Measurements from ENCODE around the gene PFAS. TPM values are rescaled to one million over a fixed set of nuclear protein-coding genes. Genes with fewer than 3 reads are reported as not detected.

PFAS gene
- total and polyA plus RNA-seq, 2 experiments from 2014 or later = 96.1 to 168 TPM

- Mint-ChIP-seq H3K9me3 (no peaks in the 10 kb centered on the region), H3K4me3 (peak overlapping the region; percentile 86), H3K27ac (peak overlapping the region; percentile 95), H3K27me3 (ENCODE audit: insufficient read depth, low read depth, poor library complexity) (peaks cover 7% of the 10 kb centered on the region), H3K36me3 (ENCODE audit: low read depth) (no peaks in the 10 kb centered on the region; the same call in 2 of the 3 replicates), H3K4me1 (peaks cover 22% of the 10 kb centered on the region)
- Histone ChIP-seq H3K79me2 (replicated peaks; ENCODE audit: insufficient read depth) (no peaks in the 10 kb centered on the region), H3K4me2 (peak overlapping the region; percentile 96), H3K27me3 (ENCODE audit: insufficient read depth) (no peaks in the 10 kb centered on the region), H3K4me1 (ENCODE audit: insufficient read depth) (0 out of 2 replicates have a peak, but pooled peaks cover 6% of the 10 kb centered on the region), H3F3A (replicated peaks; ENCODE audit: low read depth) (0 out of 2 replicates have a peak, but pooled peaks cover 2% of the 10 kb centered on the region), H3K27ac (ENCODE audit: low read depth) (no peak overlapping the region), H3K36me3 (ENCODE audit: insufficient read depth) (no peaks in the 10 kb centered on the region), H2AFZ (peak overlapping the region; percentile 70; the same call in 1 of the 2 replicates), H4K20me1 (replicated peaks; ENCODE audit: insufficient read depth) (no peaks in the 10 kb centered on the region), H3K9me2 (ENCODE audit: insufficient read depth) (no peaks in the 10 kb centered on the region), H3K4me3 (peak overlapping the region; percentile 99)
- ATAC-seq (no peak), DNase-seq (ENCODE audit: low spot score) (no peak)
- no peak for TF ChIP-seq ZNF114 (CRISPR knock-in tag; IDR thresholded peaks at IDR 0.05)
- no peak for TF ChIP-seq ZNF331 (CRISPR knock-in tag; IDR thresholded peaks at IDR 0.05; ENCODE audit: low read depth)
- TF ChIP-seq NANOG (IDR thresholded peaks at IDR 0.05; ENCODE audit: borderline replicate concordance) = no peak
- TF ChIP-seq CTCF (conservative IDR thresholded peaks at IDR 0.05; ENCODE audit: low read depth in 2 of 2) = no peak
- no peak for TF ChIP-seq STAT1 (IDR thresholded peaks at IDR 0.05; ENCODE audit: unreplicated experiment)
- TF ChIP-seq REST (IDR thresholded peaks at IDR 0.05; ENCODE audit: unreplicated experiment) = no peak
- TF ChIP-seq EZH2 (IDR thresholded peaks at IDR 0.05; ENCODE audit: low read depth, unreplicated experiment) = no peak
- TF ChIP-seq POLR2AphosphoS5 (IDR thresholded peaks at IDR 0.05; ENCODE audit: low read depth) = no peak
- no peak for TF ChIP-seq CREB1 (CRISPR knock-in tag; IDR thresholded peaks at IDR 0.05; ENCODE audit: low read depth)
- TF ChIP-seq JUNB (IDR thresholded peaks at IDR 0.05; ENCODE audit: unreplicated experiment) = no peak
- no peak for TF ChIP-seq ETS1 (IDR thresholded peaks at IDR 0.05)
- TF ChIP-seq EZH2phosphoT487 (IDR thresholded peaks at IDR 0.05; ENCODE audit: unreplicated experiment) = no peak
- TF ChIP-seq ZNF462 (CRISPR knock-in tag; IDR thresholded peaks at IDR 0.05) = no peak
These were observed 38.7 kb downstream of the PFAS start for GRCh38 chr17:8287651-8288335.

Data from GM23338 (cell line).